Measurements from ENCODE around the gene ATP8A2. TPM values are rescaled to one million over a fixed set of nuclear protein-coding genes. Genes with fewer than 3 reads are reported as not detected.
"Not testable (repeated sequence)": the region's sequence is repeated elsewhere in the genome, so short reads cannot be mapped to it uniquely, and the experiment has no call there.

Gene ATP8A2
- 0.11 and 0.16 TPM in 2 replicates for total RNA-seq

DNA sequence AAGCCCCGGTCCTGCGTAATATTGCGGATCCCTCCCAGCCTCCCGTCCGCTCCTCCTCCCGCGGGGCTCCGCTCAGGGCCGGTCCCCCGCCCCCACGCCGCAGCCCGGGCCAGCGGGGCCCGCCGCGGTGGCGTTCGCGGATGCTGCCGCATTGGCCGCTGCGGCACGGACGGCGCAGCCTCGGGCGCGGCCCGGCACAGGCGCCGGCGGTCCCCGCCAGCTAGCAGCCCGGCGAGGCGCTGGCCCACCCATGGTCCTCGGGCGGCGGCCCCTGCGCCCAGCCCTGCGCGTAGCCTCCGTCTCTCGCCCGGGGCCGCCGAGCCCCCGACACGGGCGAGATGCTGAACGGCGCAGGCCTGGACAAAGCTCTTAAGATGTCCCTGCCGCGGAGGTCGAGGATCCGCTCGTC lies at the start of gene ATP8A2:
TSS of gene ATP8A2 (plus strand) at position 100 of the 409 bp plus-strand sequence. CDS start at position 339, 239 bp downstream.
- Mint-ChIP-seq H3K4me1 (ENCODE audit: low read depth) (peaks cover 2% of the 10 kb centered on the region), H3K4me3 (ENCODE audit: low read depth) (peak within 1 kb of the TSS; percentile 42), H3K36me3 (ENCODE audit: low read depth) (no peaks in the 10 kb centered on the region), H3K9me3 (no peaks in the 10 kb centered on the region), H3K27me3 (ENCODE audit: low read depth) (peaks cover 72% of the 10 kb centered on the region), H3K27ac (no peak within 1 kb of the TSS)
- intact Hi-C loops (cut with micrococcal nuclease), result no loop called here
- DNase-seq (ENCODE audit: low spot score), result no peak

- no peak for DNase-seq (ENCODE audit: low spot score)
- Mint-ChIP-seq H3K4me3 (ENCODE audit: low read depth) (no peak overlapping the region), H3K9me3 (no peaks in the 10 kb centered on the region), H3K4me1 (ENCODE audit: low read depth) (peaks cover 1% of the 10 kb centered on the region), H3K27me3 (ENCODE audit: low read depth) (no peaks in the 10 kb centered on the region), H3K36me3 (ENCODE audit: low read depth) (peaks cover 47% of the 10 kb centered on the region), H3K27ac (no peak overlapping the region)
- intact Hi-C loops (cut with micrococcal nuclease), result no loop called here
Measured at GRCh38 chr13:25324100-25324499, 47.7 kb upstream of the ATP8A2 start.

DNA sequence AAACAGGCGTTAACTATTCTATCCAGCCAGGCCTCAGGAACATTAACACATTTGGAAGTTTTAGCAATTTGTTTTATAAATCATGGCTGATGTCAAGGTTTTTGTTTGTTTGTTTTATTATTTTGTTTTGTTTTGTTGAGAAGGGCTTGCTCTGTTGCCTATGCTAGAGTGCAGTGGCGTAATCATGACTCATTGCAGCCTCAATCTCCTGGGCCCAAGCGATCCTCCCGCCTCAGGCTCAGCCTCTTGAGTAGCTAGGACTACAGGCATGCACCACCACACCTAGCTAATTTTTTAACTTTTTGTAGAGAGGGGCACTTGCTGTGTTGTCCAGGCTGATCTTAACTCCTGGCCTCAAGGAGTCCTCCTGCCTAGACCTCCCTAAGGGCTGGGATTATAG lies 42.1 kb upstream of the ATP8A2 start:
- Mint-ChIP-seq H3K27me3 (ENCODE audit: low read depth) (no peaks in the 10 kb centered on the region), H3K27ac (no peak overlapping the region), H3K4me3 (ENCODE audit: low read depth) (no peak overlapping the region), H3K4me1 (ENCODE audit: low read depth) (peaks cover 8% of the 10 kb centered on the region), H3K36me3 (ENCODE audit: low read depth) (peaks cover 65% of the 10 kb centered on the region), H3K9me3 (no peaks in the 10 kb centered on the region)
- intact Hi-C loops (cut with micrococcal nuclease), result no loop called here
- DNase-seq (ENCODE audit: low spot score), result no peak

DNA sequence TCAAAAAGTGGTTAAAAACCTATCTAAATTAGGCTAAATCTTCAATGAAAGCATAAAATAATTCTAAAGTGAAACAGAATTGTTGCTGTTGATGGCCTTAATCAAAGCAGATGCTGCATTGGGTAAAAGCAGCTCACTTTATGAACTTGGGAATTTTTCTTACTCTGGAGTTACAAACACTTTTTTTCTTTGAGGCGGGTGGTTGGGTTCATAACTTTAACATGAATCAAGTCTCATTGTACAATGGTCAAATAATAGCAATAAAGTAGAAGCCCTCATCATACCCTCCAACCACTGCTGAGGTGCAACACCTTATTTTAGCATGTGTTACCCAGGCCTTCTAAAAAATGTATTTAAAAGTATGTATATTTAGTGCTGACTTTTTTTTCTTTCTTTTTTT lies 41.2 kb upstream of the ATP8A2 start:
- Mint-ChIP-seq H3K4me1 (ENCODE audit: low read depth) (peaks cover 8% of the 10 kb centered on the region), H3K27ac (no peak overlapping the region), H3K4me3 (ENCODE audit: low read depth) (no peak overlapping the region), H3K36me3 (ENCODE audit: low read depth) (peaks cover 57% of the 10 kb centered on the region), H3K9me3 (no peaks in the 10 kb centered on the region), H3K27me3 (ENCODE audit: low read depth) (no peaks in the 10 kb centered on the region)
- intact Hi-C loops (cut with micrococcal nuclease), result no loop called here
- no peak for DNase-seq (ENCODE audit: low spot score)

GRCh38 chr13:25335856-25336255 lies 35.9 kb upstream of the ATP8A2 start:
- DNase-seq (ENCODE audit: low spot score), result no peak
- peaks cover 55% of the 10 kb centered on the region for H3K36me3 Mint-ChIP-seq (ENCODE audit: low read depth)
- no peaks in the 10 kb centered on the region for H3K9me3 Mint-ChIP-seq
- no peak overlapping the region for H3K27ac Mint-ChIP-seq
- peaks cover 11% of the 10 kb centered on the region for H3K4me1 Mint-ChIP-seq (ENCODE audit: low read depth)
- H3K27me3 Mint-ChIP-seq (ENCODE audit: low read depth), result no peaks in the 10 kb centered on the region
- H3K4me3 Mint-ChIP-seq (ENCODE audit: low read depth), result no peak overlapping the region
- intact Hi-C loops (cut with micrococcal nuclease), result no loop called here

- H3K27ac Mint-ChIP-seq, result no peak overlapping the region
- no peaks in the 10 kb centered on the region for H3K9me3 Mint-ChIP-seq
- H3K36me3 Mint-ChIP-seq (ENCODE audit: low read depth), result peaks cover 26% of the 10 kb centered on the region
- no peaks in the 10 kb centered on the region for H3K27me3 Mint-ChIP-seq (ENCODE audit: low read depth)
- H3K4me3 Mint-ChIP-seq (ENCODE audit: low read depth), result no peak overlapping the region
- DNase-seq (ENCODE audit: low spot score), result no peak
- intact Hi-C loops (cut with micrococcal nuclease), result no loop called here
- no peaks in the 10 kb centered on the region for H3K4me1 Mint-ChIP-seq (ENCODE audit: low read depth)
Measured at GRCh38 chr13:25345576-25345975, 26.2 kb upstream of the ATP8A2 start.

DNA sequence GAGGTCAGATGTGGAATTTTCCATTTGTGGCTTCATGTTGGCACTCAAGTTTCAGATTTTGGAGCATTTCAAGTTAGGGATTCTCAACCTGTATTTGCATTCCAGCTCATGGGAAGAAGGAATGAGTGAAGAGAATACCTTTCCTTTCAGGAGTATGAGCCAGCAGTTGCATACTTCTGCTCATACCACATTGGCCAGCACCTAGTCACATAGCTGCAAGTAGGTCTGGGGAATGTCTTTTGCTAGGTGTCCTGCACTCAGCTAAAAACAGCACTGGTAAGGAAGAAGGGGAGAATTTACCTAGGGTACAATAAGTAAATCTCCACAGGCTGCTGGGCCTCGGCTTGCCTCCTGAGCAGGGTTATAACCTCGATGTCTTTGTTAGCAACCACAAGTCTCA lies 24.6 kb upstream of the ATP8A2 start:
- Mint-ChIP-seq H3K4me1 (ENCODE audit: low read depth) (no peaks in the 10 kb centered on the region), H3K36me3 (ENCODE audit: low read depth) (peaks cover 22% of the 10 kb centered on the region), H3K9me3 (no peaks in the 10 kb centered on the region), H3K4me3 (ENCODE audit: low read depth) (no peak overlapping the region), H3K27ac (no peak overlapping the region), H3K27me3 (ENCODE audit: low read depth) (peaks cover 1% of the 10 kb centered on the region)
- intact Hi-C loops (cut with micrococcal nuclease), result no loop called here
- DNase-seq (ENCODE audit: low spot score), result no peak

DNA sequence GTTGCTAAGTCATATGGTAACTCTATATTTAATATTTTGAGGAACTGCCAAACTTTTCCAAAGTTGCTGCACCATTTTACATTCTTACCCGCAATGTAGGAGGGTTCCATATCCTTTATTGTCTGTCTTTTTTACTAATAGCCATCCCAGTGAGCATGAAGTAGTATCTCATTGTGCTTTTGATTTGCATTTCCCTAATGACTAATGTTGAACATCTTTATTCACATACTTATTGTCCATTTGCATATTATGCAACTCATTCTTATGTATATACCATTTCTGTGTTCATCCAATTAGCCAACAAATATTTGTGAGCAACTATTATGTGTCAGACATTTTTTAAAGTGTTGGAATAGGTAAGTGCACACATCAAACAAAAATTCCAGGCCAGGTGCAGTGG lies 20.4 kb upstream of the ATP8A2 start:
- Mint-ChIP-seq H3K4me3 (ENCODE audit: low read depth) (no peak overlapping the region), H3K9me3 (no peaks in the 10 kb centered on the region), H3K4me1 (ENCODE audit: low read depth) (no peaks in the 10 kb centered on the region), H3K27ac (no peak overlapping the region), H3K36me3 (ENCODE audit: low read depth) (no peaks in the 10 kb centered on the region), H3K27me3 (ENCODE audit: low read depth) (peaks cover 19% of the 10 kb centered on the region)
- DNase-seq (ENCODE audit: low spot score), result no peak
- intact Hi-C loops (cut with micrococcal nuclease), result no loop called here

DNA sequence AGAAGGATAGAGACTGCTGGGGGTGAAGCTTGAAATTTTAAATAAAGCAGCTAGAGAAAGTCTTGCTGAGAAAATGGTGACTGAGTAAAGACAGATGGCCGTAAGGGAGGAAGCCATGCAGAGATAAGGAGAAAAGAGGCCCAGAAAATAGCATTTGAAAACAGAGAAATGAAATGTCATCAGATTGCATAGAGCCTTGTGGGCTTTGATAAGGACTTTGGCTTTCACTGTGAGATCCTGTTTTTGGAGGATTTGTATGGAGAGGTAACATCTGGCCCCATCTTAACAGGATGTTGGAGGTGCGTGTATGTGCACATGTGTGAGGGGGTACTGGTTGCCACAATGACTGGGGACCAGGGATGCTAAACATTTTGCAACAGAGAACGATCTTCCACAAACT lies 19.5 kb upstream of the ATP8A2 start:
- Mint-ChIP-seq H3K27me3 (ENCODE audit: low read depth) (peaks cover 20% of the 10 kb centered on the region), H3K36me3 (ENCODE audit: low read depth) (no peaks in the 10 kb centered on the region), H3K4me1 (ENCODE audit: low read depth) (no peaks in the 10 kb centered on the region), H3K9me3 (no peaks in the 10 kb centered on the region), H3K4me3 (ENCODE audit: low read depth) (no peak overlapping the region), H3K27ac (no peak overlapping the region)
- no peak for DNase-seq (ENCODE audit: low spot score)
- intact Hi-C loops (cut with micrococcal nuclease), result no loop called here

- H3K4me3 Mint-ChIP-seq (ENCODE audit: low read depth), result no peak overlapping the region
- H3K9me3 Mint-ChIP-seq, result no peaks in the 10 kb centered on the region
- H3K36me3 Mint-ChIP-seq (ENCODE audit: low read depth), result no peaks in the 10 kb centered on the region
- peaks cover 20% of the 10 kb centered on the region for H3K27me3 Mint-ChIP-seq (ENCODE audit: low read depth)
- H3K27ac Mint-ChIP-seq, result no peak overlapping the region
- intact Hi-C loops (cut with micrococcal nuclease), result no loop called here
- no peak for DNase-seq (ENCODE audit: low spot score)
- no peaks in the 10 kb centered on the region for H3K4me1 Mint-ChIP-seq (ENCODE audit: low read depth)
Measured at GRCh38 chr13:25352806-25353205, 19.0 kb upstream of the ATP8A2 start.

DNA sequence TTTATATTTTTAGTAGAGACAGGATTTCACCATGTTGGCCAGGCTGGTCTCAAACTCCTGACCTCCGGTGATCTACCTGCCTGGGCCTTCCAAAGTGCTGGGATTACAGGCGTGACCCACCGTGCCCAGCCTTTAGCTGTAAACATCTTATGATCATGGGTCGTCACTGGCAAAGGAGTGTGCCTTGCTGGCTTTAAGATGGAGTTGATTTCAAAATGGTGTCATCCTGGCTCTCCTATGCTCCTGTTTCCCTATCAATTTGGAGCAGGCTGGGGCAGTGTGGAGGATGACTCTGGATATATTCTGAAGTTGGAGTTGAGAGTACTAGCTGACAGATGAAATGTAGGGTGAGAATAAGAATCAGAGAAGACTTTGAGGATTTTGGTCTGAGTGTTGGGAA lies 18.4 kb upstream of the ATP8A2 start:
- no peak for DNase-seq (ENCODE audit: low spot score)
- Mint-ChIP-seq H3K9me3 (no peaks in the 10 kb centered on the region), H3K36me3 (ENCODE audit: low read depth) (no peaks in the 10 kb centered on the region), H3K4me3 (ENCODE audit: low read depth) (no peak overlapping the region), H3K27me3 (ENCODE audit: low read depth) (peaks cover 20% of the 10 kb centered on the region), H3K4me1 (ENCODE audit: low read depth) (no peaks in the 10 kb centered on the region), H3K27ac (no peak overlapping the region)
- intact Hi-C loops (cut with micrococcal nuclease), result no loop called here

DNA sequence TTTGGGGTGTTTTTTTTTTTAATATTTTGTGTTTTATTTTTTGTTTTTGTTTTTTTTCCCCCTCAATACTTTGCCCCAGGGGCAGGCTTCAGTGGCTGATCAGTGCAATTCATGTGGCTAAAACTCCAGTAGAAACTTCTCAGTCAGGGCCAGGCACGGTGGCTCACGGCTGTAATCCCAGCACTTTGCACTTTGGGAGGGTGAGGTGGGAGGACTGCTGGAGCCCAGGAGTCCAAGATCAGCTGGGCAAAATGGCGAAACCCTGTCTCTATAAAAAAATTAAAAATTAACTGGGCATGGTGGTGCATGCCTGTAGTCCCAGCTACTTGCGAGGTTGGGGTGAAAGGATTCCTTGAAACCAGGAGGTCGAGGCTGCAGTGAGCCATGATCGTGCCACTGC lies 17.4 kb upstream of the ATP8A2 start:
- H3K36me3 Mint-ChIP-seq (ENCODE audit: low read depth), result no peaks in the 10 kb centered on the region
- intact Hi-C loops (cut with micrococcal nuclease), result no loop called here
- no peaks in the 10 kb centered on the region for H3K4me1 Mint-ChIP-seq (ENCODE audit: low read depth)
- no peak overlapping the region for H3K27ac Mint-ChIP-seq
- peaks cover 20% of the 10 kb centered on the region for H3K27me3 Mint-ChIP-seq (ENCODE audit: low read depth)
- DNase-seq (ENCODE audit: low spot score), result no peak
- H3K9me3 Mint-ChIP-seq, result no peaks in the 10 kb centered on the region
- H3K4me3 Mint-ChIP-seq (ENCODE audit: low read depth), result no peak overlapping the region

DNA sequence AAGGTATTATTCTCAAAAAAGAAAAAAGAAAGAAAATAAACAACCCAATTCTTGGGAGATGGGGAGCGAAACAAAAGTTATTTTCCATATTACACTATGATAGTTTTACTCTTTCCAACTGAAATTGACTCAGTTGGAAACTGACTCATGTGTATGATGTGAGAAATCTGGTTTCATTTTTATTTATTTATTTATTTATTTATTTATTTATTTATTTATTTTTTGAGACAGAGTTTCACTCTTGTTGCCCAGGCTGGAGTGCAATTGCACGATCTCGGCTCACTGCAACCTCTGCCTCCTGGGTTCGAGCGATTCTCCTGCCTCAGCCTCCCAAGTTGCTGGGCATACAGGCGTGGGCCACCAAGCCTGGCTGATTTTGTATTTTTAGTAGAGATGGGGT lies 11.3 kb upstream of the ATP8A2 start:
- DNase-seq (ENCODE audit: low spot score); H3K9me3 Mint-ChIP-seq; intact Hi-C loops (cut with micrococcal nuclease); H3K36me3 Mint-ChIP-seq (ENCODE audit: low read depth); H3K4me1 Mint-ChIP-seq (ENCODE audit: low read depth); H3K27me3 Mint-ChIP-seq (ENCODE audit: low read depth); H3K4me3 Mint-ChIP-seq (ENCODE audit: low read depth); H3K27ac Mint-ChIP-seq: not testable (repeated sequence)

- Mint-ChIP-seq H3K27ac (no peak overlapping the region), H3K36me3 (ENCODE audit: low read depth) (no peaks in the 10 kb centered on the region), H3K27me3 (ENCODE audit: low read depth) (peaks cover 33% of the 10 kb centered on the region), H3K9me3 (no peaks in the 10 kb centered on the region), H3K4me1 (ENCODE audit: low read depth) (no peaks in the 10 kb centered on the region), H3K4me3 (ENCODE audit: low read depth) (no peak overlapping the region)
- DNase-seq (ENCODE audit: low spot score), result no peak
- intact Hi-C loops (cut with micrococcal nuclease), result no loop called here
Measured at GRCh38 chr13:25365720-25366235, 6.0 kb upstream of the ATP8A2 start.
